NCI-H2029 (cell line): Measurements from ENCODE around the gene JAK3.
"Not testable (repeated sequence)": the region's sequence is repeated elsewhere in the genome, so short reads cannot be mapped to it uniquely, and the experiment has no call there.

Source experiments
- DNase-seq: peaks from one replicate; lab custom pipeline; 2025; lab: John Stamatoyannopoulos, UW

Gene JAK3

DNA sequence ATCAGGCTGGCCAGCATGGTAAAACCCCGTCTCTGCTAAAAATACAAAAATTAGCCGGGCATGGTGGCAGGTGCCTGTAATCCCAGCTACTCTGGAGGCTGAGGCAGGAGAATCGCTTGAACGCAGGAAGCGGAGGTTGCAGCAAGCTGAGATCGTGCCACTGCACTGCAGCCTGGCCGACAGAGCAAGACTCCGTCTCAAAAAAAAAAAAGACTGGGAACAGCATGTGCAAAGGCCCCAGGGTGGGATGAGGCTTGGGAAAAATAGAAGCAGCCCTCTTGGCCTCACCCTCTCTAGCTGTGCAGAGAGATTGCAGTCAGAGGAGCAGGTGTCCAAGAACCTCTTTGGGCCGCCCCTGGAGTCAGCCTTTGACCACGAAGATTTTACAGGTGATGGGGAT, 69.9 kb downstream of the JAK3 start:
- not testable (repeated sequence) for DNase-seq

DNA sequence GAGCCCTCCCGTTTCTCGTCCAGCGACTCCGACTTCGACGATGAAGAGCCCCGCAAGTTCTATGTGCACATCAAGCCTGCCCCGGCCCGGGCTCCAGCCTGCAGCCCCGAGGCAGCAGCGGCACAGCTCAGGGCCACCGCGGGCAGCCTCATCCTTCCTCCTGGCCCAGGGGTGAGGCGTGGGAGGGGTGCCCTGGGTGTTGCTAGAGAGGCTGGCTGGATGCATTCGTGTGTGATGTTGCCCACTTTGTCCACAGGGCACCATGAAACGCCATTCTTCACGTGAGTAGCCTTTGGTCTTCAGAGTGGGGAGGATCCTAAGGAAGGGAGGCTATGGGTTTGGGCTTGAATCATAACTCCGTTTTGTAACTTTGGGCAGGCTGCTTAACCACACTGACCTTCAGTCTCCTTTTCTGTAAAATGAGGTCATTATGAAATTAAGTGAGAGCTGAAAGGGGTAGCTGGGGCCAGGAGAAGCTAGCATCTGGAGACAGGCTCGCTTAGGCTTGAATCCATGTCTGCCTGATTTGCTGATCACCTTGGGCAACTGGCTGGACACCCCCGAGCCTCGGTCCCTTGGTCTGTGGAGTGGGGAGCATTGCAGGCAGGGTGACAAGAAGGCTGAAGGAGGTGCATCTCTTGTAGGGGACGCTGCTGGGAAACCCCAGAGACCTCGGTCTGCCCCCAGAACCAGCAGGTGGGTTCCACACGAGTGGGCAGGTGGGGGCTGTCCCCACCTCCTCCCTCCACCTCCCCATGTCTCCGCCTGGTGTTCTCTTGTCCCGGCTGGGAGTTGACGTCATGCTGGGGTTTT, 71.6 kb downstream of the JAK3 start:
- no peak for DNase-seq

DNA sequence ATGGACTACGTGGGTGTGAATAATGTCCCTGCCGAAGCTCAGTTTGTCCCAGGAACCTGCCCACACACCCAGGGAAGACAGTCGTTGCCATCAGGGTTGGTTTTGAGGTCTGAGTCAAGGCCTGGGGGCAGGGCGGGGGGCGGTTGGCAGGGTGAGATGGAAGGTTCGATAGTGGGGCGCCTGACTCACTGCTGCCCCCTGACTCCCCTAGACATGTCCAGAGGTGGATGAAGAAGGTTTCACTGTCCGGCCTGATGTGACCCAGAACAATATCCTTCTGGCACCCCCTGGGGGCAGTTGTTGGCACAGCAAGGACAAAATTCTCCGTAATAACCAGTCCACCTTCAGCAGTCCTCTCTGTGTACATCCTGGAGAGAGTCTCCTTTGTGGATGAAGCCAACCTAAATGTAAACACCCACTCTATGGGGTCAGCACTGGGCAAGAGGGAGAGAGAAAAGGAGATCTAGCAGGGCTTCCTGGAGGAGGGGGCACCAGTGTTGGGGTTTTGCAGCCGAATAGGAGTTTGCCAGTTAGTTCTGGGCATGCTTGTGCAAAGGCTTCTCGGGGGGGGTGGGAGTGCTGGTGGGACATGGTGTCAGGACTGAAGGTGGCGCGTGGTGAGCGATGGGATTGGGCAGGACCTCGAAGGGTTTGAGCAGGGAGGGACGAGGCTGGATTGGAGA, 72.4 kb downstream of the JAK3 start:
- DNase-seq: no peak
